Fibroblast of mammary gland (primary cell): ENCODE results near the gene PRKACA.

ENCODE experiments used
- DNase-seq: peaks from one replicate; pipeline ENCODE4 v3.0.0-alpha.2; 2010; ENCODE audit warnings: low read depth
- H3K4me3 ChIP-seq: 2 replicates; pipeline ENCODE4 v1.5.1; 2011; ENCODE audit warnings: low read depth, mild to moderate bottlenecking, low read length, moderate library complexity; ENCODE audit not compliant: control insufficient read depth
- TF ChIP-seq, protein P1 (sequence below): conservative IDR thresholded peaks from 2 replicates; pipeline ENCODE4 v1.5.1; 2011; ENCODE audit warnings: low read depth, low read length, inconsistent platforms; ENCODE audit not compliant: control insufficient read depth, insufficient read depth

The PRKACA gene

GRCh38 chr19:14059652-14060155 lies 57.9 kb downstream of the PRKACA start:
- H3K4me3 ChIP-seq, result no peak overlapping the region
- no peak for DNase-seq
- TF ChIP-seq, protein P1, sequence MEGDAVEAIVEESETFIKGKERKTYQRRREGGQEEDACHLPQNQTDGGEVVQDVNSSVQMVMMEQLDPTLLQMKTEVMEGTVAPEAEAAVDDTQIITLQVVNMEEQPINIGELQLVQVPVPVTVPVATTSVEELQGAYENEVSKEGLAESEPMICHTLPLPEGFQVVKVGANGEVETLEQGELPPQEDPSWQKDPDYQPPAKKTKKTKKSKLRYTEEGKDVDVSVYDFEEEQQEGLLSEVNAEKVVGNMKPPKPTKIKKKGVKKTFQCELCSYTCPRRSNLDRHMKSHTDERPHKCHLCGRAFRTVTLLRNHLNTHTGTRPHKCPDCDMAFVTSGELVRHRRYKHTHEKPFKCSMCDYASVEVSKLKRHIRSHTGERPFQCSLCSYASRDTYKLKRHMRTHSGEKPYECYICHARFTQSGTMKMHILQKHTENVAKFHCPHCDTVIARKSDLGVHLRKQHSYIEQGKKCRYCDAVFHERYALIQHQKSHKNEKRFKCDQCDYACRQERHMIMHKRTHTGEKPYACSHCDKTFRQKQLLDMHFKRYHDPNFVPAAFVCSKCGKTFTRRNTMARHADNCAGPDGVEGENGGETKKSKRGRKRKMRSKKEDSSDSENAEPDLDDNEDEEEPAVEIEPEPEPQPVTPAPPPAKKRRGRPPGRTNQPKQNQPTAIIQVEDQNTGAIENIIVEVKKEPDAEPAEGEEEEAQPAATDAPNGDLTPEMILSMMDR, result no peak

DNA sequence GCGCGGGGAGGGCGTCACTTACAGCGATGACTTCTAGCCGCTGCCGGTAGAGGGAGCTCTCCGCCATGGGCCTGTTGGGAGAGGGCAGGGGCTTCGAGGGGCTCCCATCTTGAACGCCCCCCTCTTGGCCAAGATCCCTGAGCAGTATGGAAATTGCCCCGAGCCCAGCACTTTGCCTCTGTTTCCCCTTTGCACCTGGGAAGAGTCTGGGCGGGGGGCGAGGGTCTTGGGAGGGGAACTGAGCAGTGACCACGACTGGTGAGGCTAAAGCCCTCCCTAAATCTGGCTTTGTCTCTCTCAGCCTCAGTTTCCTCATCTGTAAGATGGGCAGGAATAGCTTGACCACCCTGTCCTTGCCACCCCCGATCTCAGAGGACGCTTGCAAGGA lies 58.5 kb downstream of the PRKACA start:
- no peak overlapping the region for H3K4me3 ChIP-seq
- TF ChIP-seq, protein P1, result peak; percentile 57
- DNase-seq, result no peak

DNA sequence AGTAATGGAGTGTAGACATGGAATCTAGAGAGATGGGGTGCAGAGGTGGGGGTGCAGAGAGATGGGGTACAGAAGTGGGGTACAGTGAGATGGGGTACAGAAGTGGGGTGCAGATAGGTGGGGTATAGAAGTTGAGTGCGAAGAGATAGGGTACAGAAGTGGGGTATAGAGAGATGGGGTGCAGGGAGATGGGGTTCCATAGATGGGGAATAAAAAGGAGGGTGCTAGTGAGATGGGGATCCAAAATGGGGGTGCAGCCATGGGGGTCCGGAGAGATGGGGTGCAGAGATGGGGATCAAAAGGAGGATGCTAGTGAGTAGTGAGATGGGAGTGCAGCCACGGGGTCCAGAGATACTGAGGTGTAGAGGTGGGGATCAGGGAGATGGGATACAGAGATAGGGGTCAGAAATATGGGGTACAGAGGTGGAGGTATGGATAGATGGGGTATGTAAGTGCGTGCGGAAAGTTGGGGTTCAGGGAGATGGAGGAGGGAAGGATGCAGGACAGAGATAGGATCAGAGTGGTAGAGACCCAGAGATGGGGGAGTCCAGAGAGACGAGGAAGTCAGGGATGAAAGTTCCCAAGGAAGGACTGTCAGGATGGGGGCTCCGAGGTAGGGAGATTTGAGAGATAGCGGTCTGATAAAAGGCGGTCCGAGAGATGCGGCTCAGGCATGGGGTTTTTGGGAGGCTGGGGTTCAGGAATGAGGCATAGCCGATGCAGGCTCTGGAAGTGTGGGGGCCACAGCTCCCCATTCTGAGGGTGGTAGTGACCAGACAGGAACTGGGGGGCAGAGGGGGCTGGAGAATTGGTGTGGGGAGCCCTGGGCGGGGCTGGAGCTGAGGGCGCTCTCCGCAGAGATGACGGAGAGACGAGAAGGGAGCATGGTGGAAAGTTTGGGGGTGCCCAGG lies 59.1 kb downstream of the PRKACA start:
- H3K4me3 ChIP-seq, result no peak overlapping the region
- DNase-seq, result no peak
- TF ChIP-seq, protein P1, result no peak

DNA sequence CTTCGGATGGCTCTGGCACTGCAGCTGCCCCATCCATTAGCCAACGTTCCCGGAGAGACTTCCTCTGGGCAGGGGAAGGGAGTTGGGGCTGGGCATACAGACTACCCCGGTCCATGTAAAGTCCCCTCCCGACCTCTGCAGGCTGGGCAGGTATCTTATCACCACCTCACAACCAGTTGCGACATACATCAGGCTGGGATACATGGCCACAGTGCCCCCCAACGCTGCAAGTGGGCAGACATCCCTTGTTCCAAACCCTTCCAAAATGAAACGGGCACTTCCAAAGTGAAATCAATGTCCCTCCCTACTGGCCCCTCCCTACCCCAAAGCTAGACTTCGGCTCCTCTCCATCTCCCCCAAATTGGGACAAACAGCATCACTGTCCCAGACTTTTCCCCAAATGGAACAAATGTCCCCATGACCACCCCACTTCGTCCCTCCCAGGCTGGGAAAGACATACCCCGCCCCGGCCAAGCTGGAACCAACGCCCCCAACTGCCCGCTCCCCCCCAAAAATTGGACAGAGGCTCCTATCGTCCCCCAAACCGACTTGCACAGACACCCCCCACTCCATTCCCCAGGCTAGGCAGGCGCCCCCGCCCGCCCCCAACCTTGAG lies 60.7 kb downstream of the PRKACA start:
- TF ChIP-seq, protein P1, result no peak
- H3K4me3 ChIP-seq, result no peak overlapping the region

GRCh38 chr19:14056069-14056666 lies 61.4 kb downstream of the PRKACA start:
- no peak overlapping the region for H3K4me3 ChIP-seq
- no peak for DNase-seq
- TF ChIP-seq, protein P1, result no peak

More for the DNA sequence above, 60.7 kb downstream of the PRKACA start:
- no peak for DNase-seq

GRCh38 chr19:14055396-14055795 lies 62.2 kb downstream of the PRKACA start:
- no peak for DNase-seq
- H3K4me3 ChIP-seq, result no peak overlapping the region
- TF ChIP-seq, protein P1, result no peak
